Caco-2 (cell line): ENCODE results near the gene TM9SF4. TPM values are rescaled to one million over a fixed set of nuclear protein-coding genes. Genes with fewer than 3 reads are reported as not detected.

Experiments
- BruUV-seq: library from RNA; stranded (reverse); fragments of 400-500 nt; replicated peaks from 2 replicates; lab custom pipeline; 2021; lab: Mats Ljungman, UMichigan
- CTCF ChIA-PET: fragments of 300-600 bp; sonication (Branson Sonifier 250); formaldehyde crosslinking; loops from one replicate; lab custom pipeline; 2022; ENCODE audit warnings: antibody characterized with exemption; lab: Charles Lee
- POLR2A ChIA-PET: fragments of 300-600 bp; sonication (Branson Sonifier 250); formaldehyde crosslinking; loops from one replicate; lab custom pipeline; 2022; ENCODE audit warnings: antibody characterized with exemption; lab: Charles Lee
- DNase-seq, 2 experiments: peaks; one replicate each; pipeline versions ENCODE4 v3.0.0 to v3.0.0-alpha.2; 2020 to 2022
- H3K27me3 ChIP-seq: replicated peaks from 2 replicates; pipeline ENCODE4 v1.6.0; 2011; ENCODE audit warnings: low read length; ENCODE audit not compliant: control insufficient read depth, insufficient read depth
- H3K36me3 ChIP-seq: 2 replicates; pipeline ENCODE4 v1.5.1; 2011; ENCODE audit warnings: low read length; ENCODE audit not compliant: control insufficient read depth, insufficient read depth
- H3K4me1 ChIP-seq: fragments of 250-450 bp; sonication (Bioruptor Pico); 2 replicates; pipeline ENCODE4 v1.5.1; 2020; ENCODE audit warnings: mild to moderate bottlenecking
- H3K4me3 ChIP-seq: 2 replicates; pipeline ENCODE4 v1.5.1; 2011; ENCODE audit warnings: low read depth, mild to moderate bottlenecking, control low read depth, low read length
- H3K9me3 ChIP-seq: fragments of 250-450 bp; sonication (Bioruptor Pico); 2 replicates; pipeline ENCODE4 v1.5.1; 2020; ENCODE audit warnings: mild to moderate bottlenecking, moderate library complexity
- H3K27ac Mint-ChIP-seq: one replicate; pipeline ENCODE4 v1.8.0; 2022; ENCODE audit warnings: mixed read lengths; ENCODE audit not compliant: unreplicated experiment
- H3K27me3 Mint-ChIP-seq: one replicate; pipeline ENCODE4 v1.8.0; 2022; ENCODE audit warnings: mixed read lengths; ENCODE audit not compliant: insufficient read depth, unreplicated experiment
- H3K36me3 Mint-ChIP-seq: one replicate; pipeline ENCODE4 v1.8.0; 2022; ENCODE audit warnings: mild to moderate bottlenecking, mixed read lengths; ENCODE audit not compliant: insufficient read depth, unreplicated experiment
- H3K4me1 Mint-ChIP-seq: one replicate; pipeline ENCODE4 v1.8.0; 2022; ENCODE audit warnings: low read depth, mixed read lengths; ENCODE audit not compliant: unreplicated experiment
- H3K4me3 Mint-ChIP-seq: one replicate; pipeline ENCODE4 v1.8.0; 2022; ENCODE audit warnings: mild to moderate bottlenecking, moderate library complexity, mixed read lengths; ENCODE audit not compliant: unreplicated experiment
- H3K9me3 Mint-ChIP-seq: one replicate; pipeline ENCODE4 v1.8.0; 2022; ENCODE audit warnings: mixed read lengths; ENCODE audit not compliant: unreplicated experiment
- intact Hi-C: fragments of 100-400 bp; cut with micrococcal nuclease; formaldehyde crosslinking; loops from one replicate; pipeline ENCODE4 v1.10.0; 2022; ENCODE audit not compliant: unreplicated experiment
- total RNA-seq: library from RNA; stranded (reverse); gene quantifications from 2 replicates; pipeline ENCODE4 v1.2.3, GENCODE V29; 2022
- TF ChIP-seq, protein P1 (sequence below), 2 experiments: fragments of 200-600 bp in 1 of 2; IDR thresholded peaks; 1 replicate in 1 of 2; 2 replicates in 1 of 2; pipeline versions ENCODE4 v1.5.1 to v1.8.0; 2011 to 2022; ENCODE audit warnings: antibody characterized with exemption in 1 of 2, control low read depth in 1 of 2, inconsistent platforms in 1 of 2, low read depth in 1 of 2, low read length in 1 of 2, mild to moderate bottlenecking in 1 of 2, moderate library complexity in 1 of 2; ENCODE audit not compliant: insufficient read depth in 1 of 2, severe bottlenecking in 1 of 2, unreplicated experiment in 1 of 2

Gene TM9SF4
- total RNA-seq, 1 experiment from 2014 or later: 138 TPM

DNA sequence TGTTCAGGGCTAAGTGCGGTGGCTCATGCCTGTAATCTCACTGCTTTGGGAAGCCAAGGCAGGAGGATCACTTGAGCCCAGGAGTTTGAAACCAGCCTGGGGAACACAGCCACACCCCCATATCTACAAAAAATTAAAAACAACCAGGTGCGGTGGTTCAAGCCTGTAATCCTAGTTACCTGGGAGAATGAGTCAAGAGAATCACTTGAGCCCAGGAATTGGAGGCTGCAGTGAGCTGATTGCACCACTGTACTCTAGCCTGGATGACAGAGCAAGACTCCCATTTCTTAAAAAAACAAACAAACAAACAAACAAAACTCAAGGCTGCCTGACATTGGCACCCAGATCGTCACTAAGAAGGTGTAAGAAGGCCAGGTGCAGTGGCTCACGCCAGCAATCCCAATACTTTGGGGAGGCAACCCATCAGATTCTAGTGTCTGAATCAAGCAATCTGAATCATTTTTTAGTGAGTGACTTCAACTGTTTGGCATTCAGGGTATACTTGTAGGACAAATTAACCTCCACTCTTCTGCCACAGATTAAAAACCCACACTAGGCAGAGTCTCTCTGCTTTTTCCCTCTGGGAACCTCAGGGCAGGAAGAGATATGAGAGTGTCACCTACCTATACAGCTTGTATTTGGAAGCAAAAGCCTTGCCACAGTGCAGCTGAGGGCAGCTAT lies 91.9 kb downstream of the TM9SF4 start:
- no peak for DNase-seq
- no peak overlapping the region for H3K4me3 Mint-ChIP-seq
- peaks cover 97% of the 10 kb centered on the region for H3K36me3 Mint-ChIP-seq
- no peak overlapping the region for H3K27ac Mint-ChIP-seq
- no peaks in the 10 kb centered on the region for H3K9me3 Mint-ChIP-seq
- TF ChIP-seq, protein P1, sequence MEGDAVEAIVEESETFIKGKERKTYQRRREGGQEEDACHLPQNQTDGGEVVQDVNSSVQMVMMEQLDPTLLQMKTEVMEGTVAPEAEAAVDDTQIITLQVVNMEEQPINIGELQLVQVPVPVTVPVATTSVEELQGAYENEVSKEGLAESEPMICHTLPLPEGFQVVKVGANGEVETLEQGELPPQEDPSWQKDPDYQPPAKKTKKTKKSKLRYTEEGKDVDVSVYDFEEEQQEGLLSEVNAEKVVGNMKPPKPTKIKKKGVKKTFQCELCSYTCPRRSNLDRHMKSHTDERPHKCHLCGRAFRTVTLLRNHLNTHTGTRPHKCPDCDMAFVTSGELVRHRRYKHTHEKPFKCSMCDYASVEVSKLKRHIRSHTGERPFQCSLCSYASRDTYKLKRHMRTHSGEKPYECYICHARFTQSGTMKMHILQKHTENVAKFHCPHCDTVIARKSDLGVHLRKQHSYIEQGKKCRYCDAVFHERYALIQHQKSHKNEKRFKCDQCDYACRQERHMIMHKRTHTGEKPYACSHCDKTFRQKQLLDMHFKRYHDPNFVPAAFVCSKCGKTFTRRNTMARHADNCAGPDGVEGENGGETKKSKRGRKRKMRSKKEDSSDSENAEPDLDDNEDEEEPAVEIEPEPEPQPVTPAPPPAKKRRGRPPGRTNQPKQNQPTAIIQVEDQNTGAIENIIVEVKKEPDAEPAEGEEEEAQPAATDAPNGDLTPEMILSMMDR (IDR thresholded peaks at IDR 0.05; ENCODE audit: insufficient read depth in 1 of 2, low read depth in 1 of 2, low read length in 1 of 2, severe bottlenecking in 1 of 2, unreplicated experiment in 1 of 2): no peak
- Histone ChIP-seq H3K36me3 (peaks cover 18% of the 10 kb centered on the region), H3K9me3 (no peaks in the 10 kb centered on the region), H3K4me1 (peaks cover 35% of the 10 kb centered on the region), H3K27me3 (no peaks in the 10 kb centered on the region), H3K4me3 (no peak overlapping the region)
- CTCF ChIA-PET: no interaction called here
- peaks cover 38% of the 10 kb centered on the region for H3K4me1 Mint-ChIP-seq
- POLR2A ChIA-PET: interaction anchor here (0.5 kb wide), 1 partner anchor 195 kb away, joined by 5 read pairs; no protein-coding TSS in a partner anchor
- no TSS peak for BruUV-seq
- H3K27me3 Mint-ChIP-seq: no peaks in the 10 kb centered on the region
- intact Hi-C loops: no loop called here

DNA sequence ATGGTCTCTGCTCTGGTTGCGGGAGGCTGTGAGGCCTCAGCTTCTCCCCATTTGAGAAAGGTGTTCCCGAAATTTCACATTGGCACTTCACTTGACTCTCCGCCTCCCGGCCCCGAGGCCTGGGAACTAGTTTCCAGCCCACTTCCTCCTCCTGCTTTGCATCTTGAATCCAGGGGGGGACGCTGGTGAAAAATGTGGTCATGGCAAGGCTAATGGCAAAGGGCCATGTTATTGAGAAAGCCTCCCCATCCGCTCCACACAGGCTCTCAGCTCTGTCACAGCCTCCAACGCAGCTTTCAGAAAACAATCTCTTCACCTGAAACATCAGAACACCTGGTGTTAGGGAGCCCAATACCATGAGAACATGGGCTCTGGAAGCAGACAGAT lies 92.5 kb downstream of the TM9SF4 start:
- no peaks in the 10 kb centered on the region for H3K27me3 ChIP-seq
- Mint-ChIP-seq H3K9me3 (no peaks in the 10 kb centered on the region), H3K27me3 (no peaks in the 10 kb centered on the region), H3K36me3 (peaks cover 97% of the 10 kb centered on the region), H3K4me3 (no peak overlapping the region), H3K27ac (no peak overlapping the region), H3K4me1 (peaks cover 38% of the 10 kb centered on the region)
- H3K36me3 ChIP-seq: peaks cover 14% of the 10 kb centered on the region
- no peaks in the 10 kb centered on the region for H3K9me3 ChIP-seq
- TF ChIP-seq, protein P1 (IDR thresholded peaks at IDR 0.05; ENCODE audit: insufficient read depth in 1 of 2, low read depth in 1 of 2, low read length in 1 of 2, severe bottlenecking in 1 of 2, unreplicated experiment in 1 of 2): no peak
- CTCF ChIA-PET: no interaction called here
- DNase-seq: no peak
- intact Hi-C loops: no loop called here
- H3K4me1 ChIP-seq: peaks cover 38% of the 10 kb centered on the region
- POLR2A ChIA-PET: interaction anchor here (0.5 kb wide), 1 partner anchor 195 kb away, joined by 5 read pairs; no protein-coding TSS in a partner anchor
- no peak overlapping the region for H3K4me3 ChIP-seq
- BruUV-seq: no TSS peak

DNA sequence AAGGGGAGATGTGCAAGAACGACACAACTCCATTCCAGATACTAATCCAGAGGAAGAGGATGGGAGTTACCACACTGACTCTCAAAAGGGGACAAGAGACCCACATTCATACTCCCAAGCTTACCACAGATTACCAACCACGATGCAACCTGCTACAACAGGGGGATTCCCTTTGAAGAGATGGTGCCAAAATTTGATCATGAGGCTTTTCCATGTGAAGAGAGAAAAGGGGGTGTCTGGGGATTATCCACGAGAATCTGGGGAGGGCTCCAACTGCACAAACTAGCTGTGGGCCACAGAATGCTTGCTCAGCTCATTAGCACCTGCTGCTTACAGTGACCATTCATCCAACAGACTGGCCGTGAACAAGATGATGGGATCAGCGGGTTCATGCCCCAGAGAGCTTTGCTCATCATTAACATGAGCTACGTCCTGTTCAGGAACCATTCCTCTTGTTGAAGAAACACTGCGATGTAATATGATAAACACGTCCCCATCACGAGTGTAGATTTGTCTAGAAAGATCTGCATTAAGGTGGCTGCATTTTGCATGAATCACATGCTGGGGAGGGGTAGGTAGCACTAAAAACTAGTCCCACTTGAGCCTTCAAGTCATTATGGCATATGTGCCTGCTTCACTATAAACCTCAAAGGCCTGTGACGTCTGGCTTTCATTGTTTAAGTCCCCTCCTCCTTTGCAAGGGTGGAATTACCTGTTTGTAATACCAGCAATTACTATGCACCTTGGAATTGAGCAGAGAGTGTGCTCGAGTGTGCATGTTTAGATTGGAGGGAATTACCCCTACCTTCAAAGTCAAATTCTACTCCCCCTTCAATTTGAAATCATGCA lies 94.1 kb downstream of the TM9SF4 start:
- H3K36me3 Mint-ChIP-seq: peaks cover 87% of the 10 kb centered on the region
- H3K27ac Mint-ChIP-seq: peak overlapping the region; percentile 89
- no TSS peak for BruUV-seq
- Histone ChIP-seq H3K4me1 (peaks cover 38% of the 10 kb centered on the region), H3K27me3 (no peaks in the 10 kb centered on the region), H3K9me3 (no peaks in the 10 kb centered on the region), H3K4me3 (no peak overlapping the region), H3K36me3 (peaks cover 12% of the 10 kb centered on the region)
- no peak for DNase-seq
- intact Hi-C loops: loop anchor here (2.0 kb wide), 1 partner anchor 53 kb away; no protein-coding TSS in a partner anchor
- peaks cover 38% of the 10 kb centered on the region for H3K4me1 Mint-ChIP-seq
- H3K4me3 Mint-ChIP-seq: peak overlapping the region; percentile 92
- no peaks in the 10 kb centered on the region for H3K9me3 Mint-ChIP-seq
- ChIA-PET CTCF (no interaction called here), POLR2A (no interaction called here)
- no peaks in the 10 kb centered on the region for H3K27me3 Mint-ChIP-seq
- TF ChIP-seq, protein P1 (IDR thresholded peaks at IDR 0.05; ENCODE audit: insufficient read depth in 1 of 2, low read depth in 1 of 2, low read length in 1 of 2, severe bottlenecking in 1 of 2, unreplicated experiment in 1 of 2): no peak
